Measurements from ENCODE around the gene LRRC70.

Gene LRRC70

GRCh38 chr5:62594364-62594984 lies 15.9 kb downstream of the LRRC70 start:
- TF ChIP-seq, protein P1, sequence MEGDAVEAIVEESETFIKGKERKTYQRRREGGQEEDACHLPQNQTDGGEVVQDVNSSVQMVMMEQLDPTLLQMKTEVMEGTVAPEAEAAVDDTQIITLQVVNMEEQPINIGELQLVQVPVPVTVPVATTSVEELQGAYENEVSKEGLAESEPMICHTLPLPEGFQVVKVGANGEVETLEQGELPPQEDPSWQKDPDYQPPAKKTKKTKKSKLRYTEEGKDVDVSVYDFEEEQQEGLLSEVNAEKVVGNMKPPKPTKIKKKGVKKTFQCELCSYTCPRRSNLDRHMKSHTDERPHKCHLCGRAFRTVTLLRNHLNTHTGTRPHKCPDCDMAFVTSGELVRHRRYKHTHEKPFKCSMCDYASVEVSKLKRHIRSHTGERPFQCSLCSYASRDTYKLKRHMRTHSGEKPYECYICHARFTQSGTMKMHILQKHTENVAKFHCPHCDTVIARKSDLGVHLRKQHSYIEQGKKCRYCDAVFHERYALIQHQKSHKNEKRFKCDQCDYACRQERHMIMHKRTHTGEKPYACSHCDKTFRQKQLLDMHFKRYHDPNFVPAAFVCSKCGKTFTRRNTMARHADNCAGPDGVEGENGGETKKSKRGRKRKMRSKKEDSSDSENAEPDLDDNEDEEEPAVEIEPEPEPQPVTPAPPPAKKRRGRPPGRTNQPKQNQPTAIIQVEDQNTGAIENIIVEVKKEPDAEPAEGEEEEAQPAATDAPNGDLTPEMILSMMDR (IDR thresholded peaks at IDR 0.05), result no peak
- H3K4me1 ChIP-seq (ENCODE audit: control insufficient read depth in 1 of 2, insufficient read depth in 1 of 2, low read depth in 1 of 2, low read length in 1 of 2), result peaks cover 7 to 9% of the 10 kb centered on the region in 2 experiments
- no peaks in the 10 kb centered on the region for H3K36me3 ChIP-seq
- no peaks in the 10 kb centered on the region for H3K9me3 ChIP-seq
- no peak overlapping the region for H3K4me3 ChIP-seq (ENCODE audit: low read depth in 1 of 2, low read length in 1 of 2)
- no peak overlapping the region for H3K27ac ChIP-seq
- no peaks in the 10 kb centered on the region for H3K27me3 ChIP-seq

DNA sequence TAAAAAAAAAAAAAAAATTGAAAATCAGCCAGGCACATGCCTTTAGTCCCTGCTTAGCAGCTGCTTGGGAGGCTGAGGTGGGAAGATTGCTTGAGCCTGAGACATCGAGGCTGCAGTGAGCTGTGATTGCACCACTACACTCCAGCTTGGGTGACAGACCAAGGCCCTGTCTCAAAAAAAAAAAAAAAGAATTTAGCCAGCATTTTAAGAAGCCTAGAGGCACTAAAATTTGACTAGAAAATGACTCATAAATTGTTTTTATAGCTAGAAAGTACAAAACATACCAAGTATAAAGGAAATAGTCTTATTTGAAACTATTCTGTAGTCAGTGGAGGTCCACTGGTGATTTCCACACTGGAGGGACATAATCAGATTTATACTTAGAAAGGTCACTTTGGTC lies 17.5 kb downstream of the LRRC70 start:
- TF ChIP-seq, protein P1 (IDR thresholded peaks at IDR 0.05), result no peak
- Histone ChIP-seq H3K27me3 (no peaks in the 10 kb centered on the region), H3K36me3 (no peaks in the 10 kb centered on the region), H3K27ac (no peak overlapping the region), H3K4me3 (ENCODE audit: low read depth in 1 of 2, low read length in 1 of 2) (no peak overlapping the region), H3K9me3 (no peaks in the 10 kb centered on the region), H3K4me1 (ENCODE audit: control insufficient read depth in 1 of 2, insufficient read depth in 1 of 2, low read depth in 1 of 2, low read length in 1 of 2) (peaks cover 7 to 9% of the 10 kb centered on the region in 2 experiments)

- Histone ChIP-seq H3K27me3 (no peaks in the 10 kb centered on the region), H3K4me1 (ENCODE audit: control insufficient read depth in 1 of 2, insufficient read depth in 1 of 2, low read depth in 1 of 2, low read length in 1 of 2) (peaks cover 7 to 9% of the 10 kb centered on the region in 2 experiments), H3K4me3 (ENCODE audit: low read depth in 1 of 2, low read length in 1 of 2) (no peak overlapping the region), H3K9me3 (no peaks in the 10 kb centered on the region), H3K36me3 (no peaks in the 10 kb centered on the region), H3K27ac (no peak overlapping the region)
- TF ChIP-seq, protein P1 (IDR thresholded peaks at IDR 0.05), result no peak
Observed at GRCh38 chr5:62596691-62597090, 18.1 kb downstream of the LRRC70 start.

GRCh38 chr5:62597314-62597713 lies 18.7 kb downstream of the LRRC70 start:
- TF ChIP-seq, protein P1 (IDR thresholded peaks at IDR 0.05), result no peak
- H3K4me1 ChIP-seq (ENCODE audit: control insufficient read depth in 1 of 2, insufficient read depth in 1 of 2, low read depth in 1 of 2, low read length in 1 of 2), result peaks cover 7 to 9% of the 10 kb centered on the region in 2 experiments
- no peak overlapping the region for H3K27ac ChIP-seq
- H3K9me3 ChIP-seq, result no peaks in the 10 kb centered on the region
- H3K36me3 ChIP-seq, result no peaks in the 10 kb centered on the region
- no peaks in the 10 kb centered on the region for H3K27me3 ChIP-seq
- no peak overlapping the region for H3K4me3 ChIP-seq (ENCODE audit: low read depth in 1 of 2, low read length in 1 of 2)

- Histone ChIP-seq H3K27me3 (no peaks in the 10 kb centered on the region), H3K9me3 (no peaks in the 10 kb centered on the region), H3K4me1 (ENCODE audit: control insufficient read depth in 1 of 2, insufficient read depth in 1 of 2, low read depth in 1 of 2, low read length in 1 of 2) (no peaks in the 10 kb centered on the region), H3K4me3 (ENCODE audit: low read depth in 1 of 2, low read length in 1 of 2) (no peak overlapping the region), H3K36me3 (no peaks in the 10 kb centered on the region), H3K27ac (no peak overlapping the region)
- TF ChIP-seq, protein P1 (IDR thresholded peaks at IDR 0.05), result no peak
Observed at GRCh38 chr5:62600560-62601252, 22.1 kb downstream of the LRRC70 start.

Measured in neutrophil (primary cell).